SK-N-SH (cell line): Measurements from ENCODE around the gene CADPS2.

Experiments used
- EP300 ChIP-seq, 2 experiments: IDR thresholded peaks; 2 replicates each; pipeline versions ENCODE4 v1.4.0 to v1.6.1; 2012; ENCODE audit warnings: borderline replicate concordance in 1 of 2, low read depth in 1 of 2, low read length in 1 of 2
- FOXM1 ChIP-seq: IDR thresholded peaks from 2 replicates; pipeline ENCODE4 v1.4.0; 2012; ENCODE audit warnings: low read depth, mild to moderate bottlenecking
- POLR2AphosphoS5 ChIP-seq: IDR thresholded peaks from 2 replicates; pipeline ENCODE4 v1.6.1; 2012; ENCODE audit warnings: low read depth, low read length
- TAF1 ChIP-seq: IDR thresholded peaks from 2 replicates; pipeline ENCODE4 v1.6.1; 2012; ENCODE audit warnings: low read depth, mild to moderate bottlenecking, low read length, moderate library complexity, borderline replicate concordance
- TEAD4 ChIP-seq: IDR thresholded peaks from 2 replicates; pipeline ENCODE4 v1.4.0; 2012; ENCODE audit warnings: mild to moderate bottlenecking, borderline replicate concordance; ENCODE audit not compliant: insufficient read depth
- TF ChIP-seq, protein P1 (sequence below): fragments of 200-600 bp; sonication (generic); IDR thresholded peaks from 2 replicates; pipeline ENCODE4 v1.6.1; 2017; ENCODE audit warnings: antibody characterized with exemption, mild to moderate bottlenecking, moderate library complexity
- TF ChIP-seq, protein P2 (sequence below): IDR thresholded peaks from 2 replicates; pipeline ENCODE4 v1.4.0; 2012; ENCODE audit warnings: low read depth
- TF ChIP-seq, protein P3 (sequence below): IDR thresholded peaks from 2 replicates; pipeline ENCODE4 v1.6.1; 2012; ENCODE audit warnings: mild to moderate bottlenecking, low read depth, low read length, moderate library complexity

DNA sequence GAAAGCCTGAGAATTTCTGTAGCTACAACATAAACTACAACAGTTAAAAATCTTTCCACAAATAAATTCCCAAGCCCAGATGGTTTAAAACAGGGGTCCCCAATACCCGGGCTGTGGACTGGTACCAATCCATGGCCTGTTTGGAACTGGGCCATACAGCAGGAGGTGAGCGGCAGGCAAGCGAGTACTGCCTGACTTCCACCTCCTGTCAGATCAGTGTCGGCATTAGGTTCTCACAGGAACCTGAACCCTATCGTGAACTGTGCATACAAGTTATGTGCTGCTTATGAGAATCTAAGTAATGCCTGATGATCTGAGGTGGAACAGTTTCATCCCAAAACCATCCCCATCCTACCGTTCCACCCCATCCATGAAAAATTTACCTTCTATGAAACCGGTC is 421.0 kb downstream of the CADPS2 start:
- TF ChIP-seq, protein P1, sequence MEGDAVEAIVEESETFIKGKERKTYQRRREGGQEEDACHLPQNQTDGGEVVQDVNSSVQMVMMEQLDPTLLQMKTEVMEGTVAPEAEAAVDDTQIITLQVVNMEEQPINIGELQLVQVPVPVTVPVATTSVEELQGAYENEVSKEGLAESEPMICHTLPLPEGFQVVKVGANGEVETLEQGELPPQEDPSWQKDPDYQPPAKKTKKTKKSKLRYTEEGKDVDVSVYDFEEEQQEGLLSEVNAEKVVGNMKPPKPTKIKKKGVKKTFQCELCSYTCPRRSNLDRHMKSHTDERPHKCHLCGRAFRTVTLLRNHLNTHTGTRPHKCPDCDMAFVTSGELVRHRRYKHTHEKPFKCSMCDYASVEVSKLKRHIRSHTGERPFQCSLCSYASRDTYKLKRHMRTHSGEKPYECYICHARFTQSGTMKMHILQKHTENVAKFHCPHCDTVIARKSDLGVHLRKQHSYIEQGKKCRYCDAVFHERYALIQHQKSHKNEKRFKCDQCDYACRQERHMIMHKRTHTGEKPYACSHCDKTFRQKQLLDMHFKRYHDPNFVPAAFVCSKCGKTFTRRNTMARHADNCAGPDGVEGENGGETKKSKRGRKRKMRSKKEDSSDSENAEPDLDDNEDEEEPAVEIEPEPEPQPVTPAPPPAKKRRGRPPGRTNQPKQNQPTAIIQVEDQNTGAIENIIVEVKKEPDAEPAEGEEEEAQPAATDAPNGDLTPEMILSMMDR: no peak
- no peak for TF ChIP-seq TAF1
- TF ChIP-seq EP300 (IDR thresholded peaks at IDR 0.05; ENCODE audit: borderline replicate concordance in 1 of 2, low read depth in 1 of 2, low read length in 1 of 2): no peak
- TF ChIP-seq, protein P2, sequence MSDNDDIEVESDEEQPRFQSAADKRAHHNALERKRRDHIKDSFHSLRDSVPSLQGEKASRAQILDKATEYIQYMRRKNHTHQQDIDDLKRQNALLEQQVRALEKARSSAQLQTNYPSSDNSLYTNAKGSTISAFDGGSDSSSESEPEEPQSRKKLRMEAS: no peak
- TF ChIP-seq TEAD4: no peak
- no peak for TF ChIP-seq FOXM1
- TF ChIP-seq, protein P3, sequence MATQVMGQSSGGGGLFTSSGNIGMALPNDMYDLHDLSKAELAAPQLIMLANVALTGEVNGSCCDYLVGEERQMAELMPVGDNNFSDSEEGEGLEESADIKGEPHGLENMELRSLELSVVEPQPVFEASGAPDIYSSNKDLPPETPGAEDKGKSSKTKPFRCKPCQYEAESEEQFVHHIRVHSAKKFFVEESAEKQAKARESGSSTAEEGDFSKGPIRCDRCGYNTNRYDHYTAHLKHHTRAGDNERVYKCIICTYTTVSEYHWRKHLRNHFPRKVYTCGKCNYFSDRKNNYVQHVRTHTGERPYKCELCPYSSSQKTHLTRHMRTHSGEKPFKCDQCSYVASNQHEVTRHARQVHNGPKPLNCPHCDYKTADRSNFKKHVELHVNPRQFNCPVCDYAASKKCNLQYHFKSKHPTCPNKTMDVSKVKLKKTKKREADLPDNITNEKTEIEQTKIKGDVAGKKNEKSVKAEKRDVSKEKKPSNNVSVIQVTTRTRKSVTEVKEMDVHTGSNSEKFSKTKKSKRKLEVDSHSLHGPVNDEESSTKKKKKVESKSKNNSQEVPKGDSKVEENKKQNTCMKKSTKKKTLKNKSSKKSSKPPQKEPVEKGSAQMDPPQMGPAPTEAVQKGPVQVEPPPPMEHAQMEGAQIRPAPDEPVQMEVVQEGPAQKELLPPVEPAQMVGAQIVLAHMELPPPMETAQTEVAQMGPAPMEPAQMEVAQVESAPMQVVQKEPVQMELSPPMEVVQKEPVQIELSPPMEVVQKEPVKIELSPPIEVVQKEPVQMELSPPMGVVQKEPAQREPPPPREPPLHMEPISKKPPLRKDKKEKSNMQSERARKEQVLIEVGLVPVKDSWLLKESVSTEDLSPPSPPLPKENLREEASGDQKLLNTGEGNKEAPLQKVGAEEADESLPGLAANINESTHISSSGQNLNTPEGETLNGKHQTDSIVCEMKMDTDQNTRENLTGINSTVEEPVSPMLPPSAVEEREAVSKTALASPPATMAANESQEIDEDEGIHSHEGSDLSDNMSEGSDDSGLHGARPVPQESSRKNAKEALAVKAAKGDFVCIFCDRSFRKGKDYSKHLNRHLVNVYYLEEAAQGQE: no peak
- TF ChIP-seq POLR2AphosphoS5: no peak
